Natural killer cell treated with Interleukin-12 subunit alpha and Interleukin-12 subunit beta and Interleukin-15 and Interleukin-18, amount 100 ng/mL, for 72 hours (primary cell): ENCODE measurements around the gene CPNE6. TPM values are rescaled to one million over a fixed set of nuclear protein-coding genes. Genes with fewer than 3 reads are reported as not detected.
"Not testable (repeated sequence)": the region's sequence is repeated elsewhere in the genome, so short reads cannot be mapped to it uniquely, and the experiment has no call there.

Experiments
- ATAC-seq, 2 donors: fragments of 150-1000 bp; cut with Tn5 transposase in 1 of 2; sonication (Bioruptor Pico), chemical (Tn5 transposase) in 1 of 2; 2 replicates each; pipeline ENCODE4 v1.10.0; 2021
- DNase-seq: peaks from one replicate; pipeline ENCODE4 v3.0.0; 2022; ENCODE audit warnings: low spot score
- H3K27ac Mint-ChIP-seq, 2 donors: 1 replicate in 1 of 2; 2 replicates in 1 of 2; pipeline ENCODE4 v1.8.0; 2022; ENCODE audit warnings: mixed read lengths in 2 of 2, mild to moderate bottlenecking in 1 of 2, moderate library complexity in 1 of 2
- H3K27me3 Mint-ChIP-seq, 2 donors: 1 replicate in 1 of 2; 2 replicates in 1 of 2; pipeline ENCODE4 v1.8.0; 2022; ENCODE audit warnings: mixed read lengths in 2 of 2
- H3K36me3 Mint-ChIP-seq: one replicate; pipeline ENCODE4 v1.8.0; 2022; ENCODE audit warnings: mixed read lengths
- H3K4me1 Mint-ChIP-seq, 2 donors: 1 replicate in 1 of 2; 2 replicates in 1 of 2; pipeline ENCODE4 v1.8.0; 2022; ENCODE audit warnings: low read depth in 2 of 2, mixed read lengths in 2 of 2, mild to moderate bottlenecking in 1 of 2
- H3K4me3 Mint-ChIP-seq: one replicate; pipeline ENCODE4 v1.8.0; 2022; ENCODE audit warnings: mixed read lengths
- H3K9me3 Mint-ChIP-seq: 2 replicates; pipeline ENCODE4 v1.8.0; 2022; ENCODE audit warnings: mixed read lengths
- total RNA-seq, 2 donors: library from RNA; stranded (reverse); gene quantifications; one replicate each; pipeline ENCODE4 v1.2.3, GENCODE V29; 2022

Gene CPNE6
- total RNA-seq, 2 donors from 2014 or later = not detected

GRCh38 chr14:24050753-24051152 lies 20.6 kb upstream of the CPNE6 start:
- not testable (repeated sequence) for ATAC-seq, DNase-seq, H3K9me3 Mint-ChIP-seq, H3K36me3 Mint-ChIP-seq, H3K27me3 Mint-ChIP-seq
- H3K27ac Mint-ChIP-seq = peak overlapping the region in 1 of 2 donors; percentile 23
- peak overlapping the region; percentile 83 for H3K4me3 Mint-ChIP-seq
- H3K4me1 Mint-ChIP-seq = peaks cover 16 to 26% of the 10 kb centered on the region in 2 donors

GRCh38 chr14:24051176-24051788 lies 20.1 kb upstream of the CPNE6 start:
- DNase-seq (no peak), ATAC-seq (no peak)
- Mint-ChIP-seq H3K27ac (peak overlapping the region in 1 of 2 donors; percentile 23), H3K9me3 (no peaks in the 10 kb centered on the region), H3K27me3 (peaks cover 0 to 7% of the 10 kb centered on the region in 2 donors), H3K4me1 (peaks cover 16 to 26% of the 10 kb centered on the region in 2 donors), H3K36me3 (no peaks in the 10 kb centered on the region), H3K4me3 (peak overlapping the region; percentile 83)

GRCh38 chr14:24051789-24052655 lies 19.3 kb upstream of the CPNE6 start, which contains the start of gene CARMIL3:
CARMIL3 (plus strand) TSS chr14:24052009; CDS start chr14:24052154, 145 bp downstream.
- DNase-seq (peak; percentile 82), ATAC-seq (peak; percentile 81 to 82)
- Mint-ChIP-seq H3K4me3 (peak within 1 kb of the TSS; percentile 89), H3K4me1 (peaks cover 16 to 29% of the 10 kb centered on the region in 2 donors), H3K27ac (peak within 1 kb of the TSS; percentile 38 to 52), H3K9me3 (no peaks in the 10 kb centered on the region), H3K27me3 (peaks cover 0 to 5% of the 10 kb centered on the region in 2 donors), H3K36me3 (no peaks in the 10 kb centered on the region)

GRCh38 chr14:24052656-24053547 lies 18.5 kb upstream of the CPNE6 start:
- Mint-ChIP-seq H3K9me3 (no peaks in the 10 kb centered on the region), H3K36me3 (no peaks in the 10 kb centered on the region), H3K27me3 (peaks cover 0 to 5% of the 10 kb centered on the region in 2 donors), H3K27ac (peak overlapping the region; percentile 38 to 52), H3K4me1 (peaks cover 16 to 29% of the 10 kb centered on the region in 2 donors), H3K4me3 (peak overlapping the region; percentile 89)
- peak; percentile 88 for DNase-seq
- ATAC-seq = peak; percentile 85 to 90

GRCh38 chr14:24053548-24054323 lies 17.6 kb upstream of the CPNE6 start:
- H3K27ac Mint-ChIP-seq = peak overlapping the region; percentile 38 to 52
- ATAC-seq = no peak
- H3K4me3 Mint-ChIP-seq = peak overlapping the region; percentile 89
- no peak for DNase-seq
- no peaks in the 10 kb centered on the region for H3K36me3 Mint-ChIP-seq
- H3K27me3 Mint-ChIP-seq = no peaks in the 10 kb centered on the region
- H3K4me1 Mint-ChIP-seq = peaks cover 16 to 28% of the 10 kb centered on the region in 2 donors
- H3K9me3 Mint-ChIP-seq = no peaks in the 10 kb centered on the region

- DNase-seq = no peak
- Mint-ChIP-seq H3K4me1 (peaks cover 16 to 28% of the 10 kb centered on the region in 2 donors), H3K9me3 (no peaks in the 10 kb centered on the region), H3K27ac (no peak overlapping the region), H3K4me3 (no peak overlapping the region), H3K27me3 (no peaks in the 10 kb centered on the region), H3K36me3 (no peaks in the 10 kb centered on the region)
- no peak for ATAC-seq
Measured at GRCh38 chr14:24054324-24054641, 17.1 kb upstream of the CPNE6 start.

GRCh38 chr14:24054646-24055045 lies 16.7 kb upstream of the CPNE6 start:
- no peak for DNase-seq
- Mint-ChIP-seq H3K27ac (no peak overlapping the region), H3K27me3 (no peaks in the 10 kb centered on the region), H3K4me1 (peaks cover 16 to 28% of the 10 kb centered on the region in 2 donors), H3K4me3 (no peak overlapping the region), H3K9me3 (no peaks in the 10 kb centered on the region), H3K36me3 (no peaks in the 10 kb centered on the region)
- ATAC-seq = no peak

GRCh38 chr14:24055971-24056799 lies 15.2 kb upstream of the CPNE6 start:
- Mint-ChIP-seq H3K27me3 (no peaks in the 10 kb centered on the region), H3K4me3 (no peak overlapping the region), H3K36me3 (no peaks in the 10 kb centered on the region), H3K9me3 (no peaks in the 10 kb centered on the region), H3K4me1 (peaks cover 12 to 23% of the 10 kb centered on the region in 2 donors), H3K27ac (no peak overlapping the region)
- ATAC-seq (no peak), DNase-seq (no peak)

GRCh38 chr14:24056800-24057184 lies 14.6 kb upstream of the CPNE6 start:
- Mint-ChIP-seq H3K27me3 (no peaks in the 10 kb centered on the region), H3K4me3 (no peak overlapping the region), H3K9me3 (no peaks in the 10 kb centered on the region), H3K4me1 (peaks cover 12 to 23% of the 10 kb centered on the region in 2 donors), H3K36me3 (no peaks in the 10 kb centered on the region), H3K27ac (no peak overlapping the region)
- DNase-seq (no peak), ATAC-seq (no peak)

GRCh38 chr14:24057271-24057670 lies 14.1 kb upstream of the CPNE6 start:
- H3K27me3 Mint-ChIP-seq = no peaks in the 10 kb centered on the region
- DNase-seq = no peak
- no peak for ATAC-seq
- H3K4me3 Mint-ChIP-seq = no peak overlapping the region
- H3K4me1 Mint-ChIP-seq = peaks cover 12 to 23% of the 10 kb centered on the region in 2 donors
- H3K27ac Mint-ChIP-seq = no peak overlapping the region
- H3K36me3 Mint-ChIP-seq = no peaks in the 10 kb centered on the region
- H3K9me3 Mint-ChIP-seq = no peaks in the 10 kb centered on the region

- Mint-ChIP-seq H3K4me3 (no peak overlapping the region), H3K4me1 (peaks cover 9 to 19% of the 10 kb centered on the region in 2 donors), H3K27me3 (no peaks in the 10 kb centered on the region), H3K36me3 (no peaks in the 10 kb centered on the region), H3K9me3 (no peaks in the 10 kb centered on the region), H3K27ac (no peak overlapping the region)
- ATAC-seq (no peak), DNase-seq (no peak)
Measured at GRCh38 chr14:24057867-24058259, 13.5 kb upstream of the CPNE6 start.

- DNase-seq = no peak
- H3K27ac Mint-ChIP-seq = no peak overlapping the region
- H3K27me3 Mint-ChIP-seq = no peaks in the 10 kb centered on the region
- no peak for ATAC-seq
- no peaks in the 10 kb centered on the region for H3K36me3 Mint-ChIP-seq
- H3K4me1 Mint-ChIP-seq = peaks cover 4 to 13% of the 10 kb centered on the region in 2 donors
- no peak overlapping the region for H3K4me3 Mint-ChIP-seq
- no peaks in the 10 kb centered on the region for H3K9me3 Mint-ChIP-seq
Measured at GRCh38 chr14:24058260-24058950, 13.0 kb upstream of the CPNE6 start.
